ENCODE data around the gene MYRIP.
A peak's percentile ranks its signal among the peaks of the same experiment; 100 is the strongest.

The MYRIP gene

DNA sequence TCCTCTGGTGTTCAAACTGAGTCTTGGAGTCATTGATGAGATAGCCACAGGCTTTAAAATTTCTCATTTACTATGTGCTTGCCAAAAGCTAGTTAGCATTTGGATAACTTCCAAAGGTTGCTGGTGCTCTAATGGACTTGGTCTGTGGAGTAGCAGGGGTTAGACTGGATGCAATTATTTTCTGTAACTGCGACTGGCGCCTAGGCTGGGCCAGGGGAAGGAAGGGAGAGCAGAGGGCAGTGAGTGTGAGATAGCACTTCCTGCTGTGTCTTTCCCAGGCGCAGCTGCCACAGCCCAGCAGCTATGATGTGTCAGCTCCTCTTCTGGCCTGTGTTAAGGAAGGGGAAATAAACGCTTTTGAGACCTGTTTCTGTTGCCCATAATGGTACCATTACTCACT, 98.6 kb downstream of the MYRIP start:
- peak; percentile 72 for DNase-seq (ENCODE audit: low spot score)

DNA sequence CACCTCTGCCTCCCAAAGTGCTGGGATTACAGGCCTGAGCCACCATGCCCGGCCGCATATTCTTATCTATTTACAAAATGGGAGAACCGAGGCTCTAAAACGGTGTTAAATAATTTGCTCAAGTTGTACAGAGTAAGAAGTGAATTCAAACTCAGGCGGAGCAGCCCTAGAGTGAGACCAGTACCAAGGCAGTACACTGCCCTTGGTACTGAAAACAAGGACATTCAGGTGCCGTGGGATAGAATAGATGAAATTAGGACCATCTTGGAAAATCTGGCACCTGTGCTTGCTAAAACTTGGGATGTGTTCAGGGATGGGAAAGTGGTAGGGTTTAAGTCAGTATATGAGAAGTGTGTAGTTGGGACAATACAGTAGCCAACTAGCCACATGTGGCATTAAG, 100.7 kb downstream of the MYRIP start:
- DNase-seq (ENCODE audit: low spot score): no peak

DNA sequence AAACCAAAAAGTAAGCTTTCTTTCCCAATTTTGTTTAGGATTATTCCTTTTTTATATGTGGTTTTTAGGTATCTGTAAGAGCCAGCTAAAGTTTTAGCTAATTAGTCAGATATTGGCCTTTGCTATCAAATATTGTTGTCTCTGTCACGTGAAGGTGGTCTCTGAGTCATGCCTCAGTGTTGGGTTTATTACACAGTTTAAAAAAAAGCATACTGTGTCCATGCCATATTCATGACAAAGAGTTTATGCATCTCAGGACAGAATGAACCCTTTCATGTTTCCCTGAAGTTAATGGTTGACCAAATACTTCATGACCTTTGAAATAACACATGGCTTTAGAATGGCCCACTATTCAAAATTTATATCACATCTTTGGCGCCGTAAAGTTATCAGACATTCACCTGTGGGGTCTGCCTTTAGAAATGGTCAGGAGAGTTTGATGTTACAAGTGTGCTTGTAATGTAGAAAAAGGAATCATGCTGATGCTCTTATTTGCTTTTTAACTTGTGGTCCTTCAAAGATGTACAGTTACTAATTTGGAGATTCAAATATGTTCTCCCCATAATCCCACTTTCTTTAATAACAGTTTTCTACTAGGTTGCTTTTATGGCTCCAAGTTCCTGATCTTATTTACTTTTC, 101.5 kb downstream of the MYRIP start:
- peak; percentile 86 for DNase-seq (ENCODE audit: low spot score)

DNA sequence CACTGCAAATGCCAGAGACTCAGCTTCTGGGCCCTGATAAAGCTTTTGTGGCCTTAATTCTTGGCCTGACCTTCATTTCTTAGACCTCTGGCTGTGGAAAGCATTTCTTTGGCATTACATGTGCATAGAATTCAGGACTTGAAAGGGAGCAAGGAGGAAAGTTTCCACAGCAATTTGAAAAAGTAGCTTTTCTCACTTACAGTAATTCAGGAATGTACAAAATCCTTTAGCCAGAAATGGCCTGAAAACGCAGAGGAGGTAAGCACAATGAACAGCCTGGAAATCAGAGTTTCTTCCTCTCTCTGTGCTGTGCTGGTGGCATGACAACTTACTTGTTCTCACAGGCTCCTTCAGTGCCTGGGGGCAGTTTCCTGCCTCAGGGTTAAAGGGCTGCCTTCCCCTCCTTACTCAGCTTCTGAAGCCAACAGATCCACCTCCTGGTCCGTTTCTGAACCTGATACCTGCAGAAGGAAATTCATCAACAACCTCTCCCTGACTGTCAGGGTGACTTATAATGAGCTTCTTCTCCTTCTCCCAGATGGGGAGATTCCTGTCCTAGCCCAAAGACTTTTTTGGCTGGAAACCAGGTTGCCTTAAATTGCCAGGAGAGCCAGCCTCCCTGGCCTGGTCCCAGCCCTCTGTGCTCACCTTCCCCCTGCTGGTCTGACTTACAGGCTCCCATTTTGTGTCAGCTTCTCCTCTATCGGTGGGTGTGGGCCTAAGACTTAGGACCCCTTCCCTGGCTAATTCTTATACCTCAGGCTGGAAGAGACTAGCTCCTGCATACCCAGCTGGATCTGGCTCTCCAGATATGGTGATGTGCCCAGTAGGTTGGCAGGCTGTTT, 102.3 kb downstream of the MYRIP start:
- peak; percentile 65 for DNase-seq (ENCODE audit: low spot score)

DNA sequence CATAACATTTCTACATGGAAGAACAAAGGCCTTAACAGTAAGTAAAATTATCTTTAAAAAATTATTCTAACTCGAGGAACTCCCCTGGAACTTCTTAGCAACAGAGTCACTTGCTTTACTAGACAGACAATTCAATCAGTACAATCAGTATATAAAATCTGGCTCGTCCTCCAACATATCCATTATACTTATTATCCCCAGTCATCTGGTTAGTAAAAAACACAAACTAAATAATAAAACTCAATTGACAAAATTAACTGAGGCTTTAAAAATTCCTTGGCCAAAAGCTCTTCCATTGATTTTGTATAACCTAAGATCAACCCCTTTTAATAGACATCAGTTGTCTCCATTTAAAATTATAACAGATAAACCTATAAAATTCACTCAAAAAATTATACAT, 105.6 kb downstream of the MYRIP start:
- no peak for DNase-seq (ENCODE audit: low spot score)

DNA sequence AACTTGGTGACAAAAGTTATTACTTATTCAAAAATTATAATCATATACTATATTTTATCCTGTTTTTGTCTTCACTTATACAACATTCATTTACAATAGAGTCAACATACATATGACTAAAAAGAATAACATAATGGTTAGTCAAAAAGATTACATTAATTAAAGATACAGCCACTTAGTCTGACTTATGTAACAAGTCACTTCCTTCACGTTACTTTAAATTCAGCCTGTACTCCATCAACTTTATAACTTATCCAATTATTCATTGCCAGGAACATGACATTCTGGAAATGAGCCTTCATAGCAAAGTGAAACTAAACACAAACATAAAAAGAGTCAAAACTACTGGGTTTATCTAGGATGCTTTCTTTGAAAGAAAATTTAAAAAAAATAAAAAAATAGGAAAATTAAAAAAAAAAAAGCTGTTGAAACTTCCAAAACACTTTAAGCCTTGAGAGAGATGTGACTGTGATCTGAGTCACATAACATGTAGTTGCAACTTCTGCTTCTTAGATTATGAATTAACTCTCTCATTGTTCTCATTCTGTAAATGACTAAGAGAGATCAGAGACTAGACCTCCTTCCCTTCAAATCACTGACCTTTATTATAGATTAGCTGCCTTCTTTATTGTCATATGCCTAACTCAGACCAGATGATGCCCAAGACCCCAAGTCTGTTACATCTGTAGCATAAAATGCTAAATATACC, 107.8 kb downstream of the MYRIP start:
- peak; percentile 80 for DNase-seq (ENCODE audit: low spot score)

DNA sequence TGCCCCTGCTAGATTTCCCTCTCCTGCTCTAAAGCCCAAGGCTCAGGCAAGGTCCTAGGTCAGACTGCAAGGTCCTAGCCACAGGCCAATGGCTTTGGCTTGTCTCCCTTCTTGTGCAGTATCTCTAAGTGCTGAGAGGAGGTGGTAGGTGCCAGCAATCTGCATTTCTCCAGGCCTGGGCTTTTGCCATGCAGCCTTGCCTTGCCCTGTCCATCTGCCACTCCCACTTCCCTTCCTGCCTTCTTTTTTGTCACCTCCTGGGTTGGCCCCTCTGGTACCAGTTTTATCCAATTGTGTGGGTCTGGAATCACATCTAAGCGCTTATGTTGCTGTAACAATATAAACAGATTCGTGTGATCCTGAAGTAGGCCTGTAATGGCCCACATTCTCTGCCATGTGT, 109.9 kb downstream of the MYRIP start:
- no peak for DNase-seq (ENCODE audit: low spot score)

DNA sequence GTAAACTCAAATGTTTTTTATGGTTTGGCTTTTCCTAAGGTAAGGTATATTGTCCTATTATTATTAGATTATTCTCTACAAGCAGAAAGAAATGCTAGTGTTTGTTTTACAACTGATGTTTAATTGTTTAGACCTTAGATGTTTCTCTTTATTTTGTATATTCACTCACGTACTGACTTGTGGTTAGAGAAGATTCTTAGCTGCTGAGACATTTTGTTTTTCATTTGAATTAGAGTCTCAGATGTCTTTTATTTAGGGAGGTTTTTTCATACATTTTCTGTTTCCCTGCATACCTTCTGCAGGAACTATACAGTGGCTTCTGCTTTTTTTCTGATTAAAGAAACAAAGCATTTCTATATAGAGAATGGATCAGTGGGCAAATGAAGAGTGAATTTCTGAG, 110.9 kb downstream of the MYRIP start:
- no peak for DNase-seq (ENCODE audit: low spot score)

DNA sequence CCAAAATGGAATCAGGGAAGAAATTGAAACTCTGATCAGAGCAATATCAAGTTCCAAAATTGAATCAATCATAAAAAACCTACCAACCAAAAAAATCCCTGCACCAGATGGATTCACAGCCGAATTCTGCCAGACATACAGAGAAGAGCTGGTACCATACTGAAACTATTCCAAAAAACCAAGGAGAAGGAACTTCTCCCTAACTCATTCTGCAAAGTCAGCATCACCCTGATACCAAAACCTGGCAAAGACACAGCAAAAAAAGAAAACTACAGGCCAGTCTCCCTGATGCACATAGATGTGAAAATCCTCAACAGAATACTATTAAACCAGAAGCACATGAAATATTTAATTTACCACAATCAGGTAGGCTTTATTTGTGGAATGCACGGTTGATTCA, 118.1 kb downstream of the MYRIP start:
- no peak for DNase-seq (ENCODE audit: low spot score)

DNA sequence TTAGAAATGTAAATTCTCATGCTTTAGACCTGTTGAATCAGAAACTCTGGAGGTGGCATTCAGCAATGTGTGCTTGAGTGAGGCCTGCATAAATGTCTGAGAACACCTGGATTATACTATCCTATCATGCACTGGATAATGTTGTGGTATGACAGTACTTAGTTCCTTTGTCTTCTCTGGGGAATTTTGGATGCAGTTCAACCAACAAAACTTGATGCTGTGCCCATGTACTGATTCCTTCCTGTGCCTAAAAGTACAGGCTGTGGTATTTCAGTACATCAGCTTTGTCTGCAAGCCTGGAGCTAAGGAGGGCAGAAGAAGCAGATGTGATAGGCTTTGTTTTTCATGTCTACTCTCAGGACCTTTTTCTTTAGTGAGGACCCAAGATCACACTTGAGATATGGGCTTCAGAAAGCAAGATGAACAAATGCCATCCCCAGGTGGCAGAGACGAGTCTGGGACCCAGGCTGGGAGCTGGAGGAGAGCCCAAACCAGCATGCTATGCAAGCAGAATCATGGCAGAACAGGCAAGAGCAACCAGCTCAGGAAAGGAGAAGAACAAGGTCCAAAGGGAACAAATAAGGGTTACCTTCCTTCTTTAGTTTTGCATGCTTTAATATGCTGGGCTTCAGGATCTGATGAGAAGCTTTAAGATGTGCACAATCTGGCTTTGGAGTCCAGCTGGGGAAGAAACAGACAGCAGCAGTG, 124.7 kb downstream of the MYRIP start:
- DNase-seq (ENCODE audit: low spot score): no peak

DNA sequence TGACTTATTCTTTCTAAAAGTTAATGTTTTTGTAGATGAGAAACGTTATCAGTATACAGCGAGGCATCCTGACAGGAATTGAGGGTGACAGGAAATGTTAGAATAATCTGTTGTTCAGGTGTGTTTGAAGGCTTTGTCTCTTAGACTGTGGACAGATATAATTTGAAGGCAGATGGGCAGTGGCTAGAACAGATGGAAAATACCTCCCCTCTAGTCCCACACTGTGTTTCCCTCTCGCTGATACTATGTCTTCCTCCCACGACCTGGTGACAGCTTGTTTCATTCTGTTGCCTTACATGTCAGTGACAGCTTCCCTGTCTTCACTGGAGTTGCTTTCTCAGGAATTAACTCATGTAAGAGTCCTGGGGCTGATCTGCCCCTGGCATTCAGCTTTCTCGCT, 125.3 kb downstream of the MYRIP start:
- DNase-seq (ENCODE audit: low spot score): no peak

DNA sequence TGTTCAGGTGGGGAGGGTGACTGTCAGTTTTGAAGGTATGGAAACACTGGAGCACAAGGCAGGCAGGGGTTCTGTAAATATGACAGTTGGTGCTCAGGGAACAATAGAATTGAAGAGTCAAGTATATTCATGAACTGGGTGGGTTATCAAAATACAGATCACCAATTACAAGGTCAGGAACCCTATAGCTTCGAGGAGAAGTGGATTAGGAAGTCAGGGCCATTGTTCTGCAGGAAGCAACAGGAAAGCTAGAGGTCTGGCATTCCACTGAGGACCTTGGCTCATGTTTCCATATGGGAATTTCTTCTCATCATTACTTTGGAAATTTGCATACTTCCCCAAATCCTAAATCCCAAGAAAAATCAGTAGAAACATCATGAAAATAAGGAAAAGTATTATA, 125.9 kb downstream of the MYRIP start:
- DNase-seq (ENCODE audit: low spot score): no peak

DNA sequence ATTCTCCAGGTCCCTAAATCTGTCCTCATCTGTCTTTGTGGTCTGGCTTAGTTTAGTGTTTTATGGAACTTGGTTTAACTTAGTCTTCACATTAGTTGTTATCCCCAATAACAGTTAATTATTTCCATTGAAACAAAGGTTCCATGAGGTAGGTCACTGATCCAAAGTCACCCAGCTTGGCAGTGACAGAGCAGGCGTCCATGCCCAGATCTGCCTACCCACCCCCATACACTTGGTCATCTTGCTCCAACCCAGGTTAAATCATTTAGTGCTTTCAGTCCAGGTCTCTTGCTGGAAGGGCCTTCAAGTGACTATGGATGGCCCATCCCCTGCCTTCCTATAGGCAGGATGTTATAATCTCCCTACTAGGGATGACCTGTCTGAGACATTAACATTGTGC, 127.4 kb downstream of the MYRIP start:
- DNase-seq (ENCODE audit: low spot score): no peak

DNA sequence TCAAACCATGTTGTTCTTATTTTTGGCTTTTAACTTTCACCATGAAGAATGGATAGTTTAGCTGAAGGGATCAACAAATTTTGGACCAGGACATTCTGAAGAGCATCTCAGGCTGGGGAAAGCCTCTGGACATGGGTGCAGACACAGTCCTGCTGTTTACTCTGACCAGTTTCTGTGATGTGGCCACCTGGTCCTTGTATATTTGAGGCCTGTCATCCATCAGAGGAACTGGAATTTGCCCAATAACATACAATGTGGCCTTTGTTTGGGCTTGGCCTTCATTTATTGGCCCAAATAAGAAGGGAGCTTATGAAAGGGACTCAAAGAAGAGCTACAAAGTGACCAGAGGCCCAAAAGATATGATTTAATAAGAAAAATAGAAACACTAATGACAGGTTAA, 127.9 kb downstream of the MYRIP start:
- no peak for DNase-seq (ENCODE audit: low spot score)

DNA sequence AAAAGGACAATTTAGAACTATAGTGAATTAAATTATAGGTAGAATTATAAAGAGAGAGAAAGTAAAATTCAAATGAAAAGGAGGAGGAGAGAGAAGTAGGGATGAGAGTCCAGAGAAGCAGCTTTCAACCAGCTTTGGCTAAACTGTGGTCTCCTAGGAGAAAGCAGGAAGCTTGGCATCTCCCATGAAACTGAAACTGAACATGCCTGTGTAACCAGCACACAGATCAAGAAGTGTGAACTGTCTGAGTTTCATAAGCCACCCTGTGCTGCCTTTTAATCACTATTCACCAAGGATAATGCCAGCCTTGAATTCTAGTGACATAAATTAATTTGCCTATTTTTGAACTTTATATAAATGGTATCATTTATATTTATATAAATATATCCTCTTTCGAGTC, 128.5 kb downstream of the MYRIP start:
- no peak for DNase-seq (ENCODE audit: low spot score)

DNA sequence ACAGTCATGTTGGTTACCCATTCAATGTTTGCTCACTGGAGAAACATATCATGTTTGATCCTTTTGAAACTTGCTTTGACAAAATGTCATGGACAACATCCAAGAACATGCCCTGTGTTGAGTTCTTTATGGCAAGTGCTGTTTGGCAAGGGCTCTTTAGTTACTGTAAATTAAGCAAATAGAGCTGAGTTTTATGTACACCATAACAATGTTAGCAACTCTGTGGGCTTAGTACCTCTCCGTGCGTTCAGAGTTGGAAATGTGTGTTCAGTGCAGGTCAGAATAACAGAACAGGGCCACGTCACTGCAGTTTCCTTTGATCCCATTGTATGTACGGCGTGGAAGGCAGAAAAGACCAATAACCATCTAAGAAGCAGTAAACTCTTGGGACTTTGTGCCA, 132.5 kb downstream of the MYRIP start:
- no peak for DNase-seq (ENCODE audit: low spot score)

DNA sequence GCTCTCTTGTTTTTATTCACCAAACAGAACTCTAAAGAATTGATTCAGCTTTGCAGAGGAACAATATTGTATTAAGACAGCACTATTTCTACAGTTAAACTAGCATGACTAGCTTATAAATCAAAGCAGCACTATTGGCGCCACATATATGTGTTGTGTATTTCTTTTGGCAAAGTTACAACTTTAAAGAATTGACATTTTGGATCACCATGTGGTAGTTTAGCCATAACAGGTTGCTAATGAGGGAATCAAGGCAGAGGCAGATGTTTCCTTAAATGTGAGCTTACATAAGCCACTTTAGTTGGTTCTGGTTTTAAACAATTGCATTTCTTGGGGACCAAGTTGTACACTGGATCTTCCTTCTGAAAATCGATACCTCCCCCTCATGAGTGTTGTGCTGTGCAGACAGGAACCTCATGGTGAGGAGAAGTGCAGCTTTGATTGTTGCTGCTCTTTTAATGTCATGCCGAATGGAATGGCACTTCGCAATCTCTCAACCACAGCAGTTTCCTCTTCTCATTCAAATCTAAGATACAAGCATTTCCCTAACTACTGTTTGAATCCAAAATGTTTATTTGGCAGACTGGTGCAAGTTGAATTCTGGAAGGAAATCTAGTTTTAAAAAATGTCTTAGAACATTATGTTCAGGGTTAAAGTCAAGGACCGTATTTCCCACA, 151.2 kb downstream of the MYRIP start:
- no peak for DNase-seq (ENCODE audit: low spot score)

DNA sequence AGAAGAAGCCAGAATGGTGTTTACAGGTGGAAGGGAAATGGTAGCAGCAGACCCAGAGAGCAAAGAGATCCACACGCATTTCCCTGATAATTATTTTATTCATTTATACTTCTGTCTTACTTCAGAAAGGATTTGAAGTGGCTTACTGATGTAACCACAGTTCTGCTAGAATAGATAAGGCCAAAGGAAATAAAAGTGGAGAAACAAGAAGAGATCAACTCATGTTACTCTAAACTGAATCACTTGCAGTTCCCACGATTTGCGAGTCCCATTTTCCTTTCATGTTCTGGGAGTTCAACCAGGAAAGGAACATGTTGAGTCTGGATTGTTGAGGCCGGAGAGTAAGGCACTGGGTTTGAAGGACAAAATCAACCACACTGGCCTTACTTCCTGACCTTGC, 151.8 kb downstream of the MYRIP start:
- no peak for DNase-seq (ENCODE audit: low spot score)

DNA sequence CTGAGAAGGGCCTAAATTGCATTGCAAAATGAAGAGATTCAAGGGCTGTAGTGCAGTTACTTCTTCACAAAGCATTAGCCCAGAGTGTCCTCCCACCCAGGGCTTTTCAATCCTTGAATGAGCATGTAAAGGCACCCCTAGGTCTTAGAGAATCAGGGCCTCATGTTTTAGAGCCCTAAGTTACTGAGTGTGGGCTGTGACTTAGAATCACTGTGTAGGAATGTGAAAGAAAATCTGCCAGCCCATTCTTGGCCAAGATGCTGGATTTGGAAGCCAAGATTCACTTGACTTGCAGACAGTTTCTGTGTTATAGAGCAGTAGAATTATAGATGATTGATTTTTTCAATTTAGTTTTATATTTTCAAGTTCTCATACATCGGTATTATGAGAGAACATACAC, 153.2 kb downstream of the MYRIP start:
- no peak for DNase-seq (ENCODE audit: low spot score)

DNA sequence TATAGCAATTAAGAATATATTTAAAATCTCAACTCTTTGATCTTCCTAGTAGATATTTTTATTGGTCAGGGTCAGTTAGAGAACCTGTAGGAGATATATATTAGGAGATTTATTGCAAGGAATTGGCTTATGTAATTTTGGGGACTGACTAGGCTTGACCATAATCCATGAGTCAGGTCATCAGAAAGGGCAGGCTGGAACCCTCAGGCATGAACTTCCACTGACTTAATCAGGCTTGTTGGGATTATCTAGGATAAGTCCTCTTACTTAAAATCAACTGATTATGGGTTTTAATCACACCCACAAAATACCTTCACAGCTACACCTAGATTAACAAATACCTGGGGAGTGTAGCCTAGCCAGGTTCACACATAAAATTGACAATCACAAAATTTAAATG, 156.1 kb downstream of the MYRIP start:
- DNase-seq (ENCODE audit: low spot score): no peak

DNA sequence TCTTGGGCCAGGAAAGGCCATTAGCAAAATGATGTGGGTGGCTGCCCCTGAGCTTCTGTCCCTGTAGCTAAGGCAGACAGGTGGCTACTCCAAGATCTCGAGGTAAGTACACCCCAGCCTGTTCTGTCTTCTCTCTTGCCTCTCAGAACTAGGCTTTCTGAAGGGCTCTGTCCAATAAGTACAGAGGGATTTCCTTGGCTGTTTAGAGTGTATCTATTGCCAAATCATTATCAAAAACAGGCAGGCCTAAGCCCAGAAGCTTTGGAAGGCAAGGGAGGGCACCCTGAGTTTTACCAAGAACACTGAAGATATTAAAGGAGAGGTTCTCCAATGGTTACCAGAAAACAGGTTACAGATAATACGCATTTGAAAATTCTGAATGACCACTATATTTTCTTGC, 156.6 kb downstream of the MYRIP start:
- no peak for DNase-seq (ENCODE audit: low spot score)

DNA sequence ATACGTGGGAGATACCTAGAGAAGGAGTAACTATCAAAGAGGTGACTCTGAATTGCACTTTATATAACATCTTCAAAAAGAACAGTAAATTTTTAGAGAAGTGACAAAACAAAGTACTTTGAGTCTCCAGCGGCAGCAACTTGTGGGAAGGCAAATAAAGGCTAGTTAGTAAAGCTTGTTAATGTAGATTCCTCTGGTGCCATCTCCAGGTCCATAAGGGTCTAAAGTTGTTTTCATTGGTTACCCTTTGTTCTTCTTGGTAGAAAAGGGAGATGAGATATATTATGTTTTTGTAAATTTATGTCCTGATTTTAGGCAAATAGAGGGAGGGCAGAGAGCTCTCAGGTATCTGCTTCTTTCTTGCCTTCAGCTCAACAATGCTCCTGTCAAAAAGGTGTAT, 161.6 kb downstream of the MYRIP start:
- DNase-seq (ENCODE audit: low spot score): no peak
